ENCODE data around the gene LSM14A.

Gene LSM14A

DNA sequence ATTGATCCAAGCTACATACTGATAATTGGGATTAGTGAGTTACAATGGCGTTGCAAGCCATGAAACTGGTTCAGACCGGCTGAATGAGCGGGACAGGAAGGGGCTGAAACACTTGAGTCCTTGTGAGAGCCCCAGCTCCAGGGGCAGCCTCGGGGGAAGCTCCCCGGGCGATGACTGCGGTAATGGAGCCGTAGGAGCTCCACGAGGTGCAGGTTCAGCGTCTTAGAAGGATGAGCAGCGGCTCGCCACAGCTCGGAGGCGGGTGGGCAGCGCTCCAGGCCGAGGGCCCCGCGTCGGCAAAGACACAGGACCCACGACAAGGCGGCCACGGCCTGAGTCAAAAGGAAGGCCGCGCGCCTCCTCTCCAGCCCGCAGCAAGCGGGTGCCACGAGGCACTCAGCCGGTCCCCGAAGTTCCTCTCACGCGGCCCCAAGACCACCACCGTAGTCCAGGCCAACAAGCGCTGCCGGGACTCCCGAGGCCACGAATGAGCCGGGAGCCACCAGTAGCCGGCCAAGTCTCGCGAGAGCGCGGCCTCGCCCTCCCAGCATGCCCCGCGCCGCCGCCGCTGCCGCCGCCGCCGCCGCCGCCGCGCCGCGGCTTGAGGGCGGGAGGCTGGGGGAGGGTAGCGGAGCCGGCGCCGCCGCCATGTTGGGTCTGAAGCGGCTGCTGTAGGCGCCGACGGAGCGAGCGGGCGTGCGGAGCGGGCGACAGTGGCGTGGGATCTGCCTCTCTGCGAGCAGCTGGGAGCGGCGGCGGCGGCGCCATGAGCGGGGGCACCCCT, at the start of gene LSM14A:
LSM14A (plus strand) TSS at position 628 of the 784 bp plus-strand sequence; CDS start at position 767, 139 bp downstream.
- TF ChIP-seq, protein P1, sequence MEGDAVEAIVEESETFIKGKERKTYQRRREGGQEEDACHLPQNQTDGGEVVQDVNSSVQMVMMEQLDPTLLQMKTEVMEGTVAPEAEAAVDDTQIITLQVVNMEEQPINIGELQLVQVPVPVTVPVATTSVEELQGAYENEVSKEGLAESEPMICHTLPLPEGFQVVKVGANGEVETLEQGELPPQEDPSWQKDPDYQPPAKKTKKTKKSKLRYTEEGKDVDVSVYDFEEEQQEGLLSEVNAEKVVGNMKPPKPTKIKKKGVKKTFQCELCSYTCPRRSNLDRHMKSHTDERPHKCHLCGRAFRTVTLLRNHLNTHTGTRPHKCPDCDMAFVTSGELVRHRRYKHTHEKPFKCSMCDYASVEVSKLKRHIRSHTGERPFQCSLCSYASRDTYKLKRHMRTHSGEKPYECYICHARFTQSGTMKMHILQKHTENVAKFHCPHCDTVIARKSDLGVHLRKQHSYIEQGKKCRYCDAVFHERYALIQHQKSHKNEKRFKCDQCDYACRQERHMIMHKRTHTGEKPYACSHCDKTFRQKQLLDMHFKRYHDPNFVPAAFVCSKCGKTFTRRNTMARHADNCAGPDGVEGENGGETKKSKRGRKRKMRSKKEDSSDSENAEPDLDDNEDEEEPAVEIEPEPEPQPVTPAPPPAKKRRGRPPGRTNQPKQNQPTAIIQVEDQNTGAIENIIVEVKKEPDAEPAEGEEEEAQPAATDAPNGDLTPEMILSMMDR (IDR thresholded peaks at IDR 0.05; ENCODE audit: insufficient read depth, low read length, missing control alignments) = no peak
- DNase-seq (ENCODE audit: low read depth, low spot score) = no peak
- ChIA-PET CTCF (no interaction called here), POLR2A (interaction anchor here (0.6 to 1.8 kb wide), 8 partner anchors 13 to 561 kb away, joined by 3 to 5 read pairs (median 4); partner anchors contain the start of genes SCGB2B2 and ZNF302)
- H3K4me3 ChIP-seq (ENCODE audit: low read depth, low read length) = peak within 1 kb of the TSS; percentile 92

DNA sequence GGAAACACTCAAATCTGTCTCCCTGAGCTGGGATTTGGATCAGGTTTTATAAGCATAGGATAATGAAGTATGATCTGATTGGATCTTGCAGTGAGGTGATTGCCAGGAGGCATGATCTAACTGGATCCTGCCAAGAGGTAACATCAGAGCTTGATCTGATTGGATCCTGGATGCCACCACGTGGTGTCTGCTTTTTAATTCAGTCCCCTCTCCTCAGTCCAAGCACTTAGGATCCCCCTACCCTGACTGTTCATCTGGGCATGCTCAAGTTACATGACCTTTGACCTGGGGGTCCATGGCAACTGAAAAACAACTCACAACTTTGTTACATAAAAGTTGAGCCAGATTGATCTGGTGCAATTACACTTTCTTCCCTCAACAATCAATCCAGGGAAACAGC, 47.5 kb upstream of the LSM14A start:
- ChIA-PET POLR2A (no interaction called here), CTCF (interaction anchor here (0.6 to 2.2 kb wide), 10 partner anchors 10 to 347 kb away, joined by 3 to 22 read pairs (median 3); no protein-coding TSS in a partner anchor)
- no peak for DNase-seq (ENCODE audit: low read depth, low spot score)

DNA sequence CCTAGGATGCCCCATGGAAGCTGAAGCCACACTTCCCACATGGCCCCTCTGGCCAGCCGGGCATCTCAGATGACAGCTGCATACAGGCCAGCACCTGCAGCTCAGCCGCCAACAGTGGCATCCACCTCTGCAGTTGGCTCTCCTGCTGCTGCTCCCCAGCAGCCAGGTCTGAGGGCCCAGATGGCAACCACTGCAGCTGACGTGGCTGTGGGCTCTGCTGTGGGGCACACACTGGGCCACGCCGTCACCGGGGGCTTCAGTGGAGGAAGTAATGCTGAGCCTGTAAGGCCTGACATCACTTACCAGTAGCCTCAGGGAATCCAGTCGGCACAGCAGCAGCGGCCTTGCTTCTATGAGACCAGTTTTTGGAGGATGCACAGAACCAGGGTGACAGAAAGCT, 45.3 kb upstream of the LSM14A start:
- POLR2A ChIA-PET = no interaction called here
- TF ChIP-seq, protein P1 (IDR thresholded peaks at IDR 0.05; ENCODE audit: insufficient read depth, low read length, missing control alignments) = no peak
- no peak for DNase-seq (ENCODE audit: low read depth, low spot score)
- CTCF ChIA-PET = interaction anchor here (0.7 to 1.8 kb wide), 6 partner anchors 14 to 347 kb away, joined by 3 to 7 read pairs (median 4); no protein-coding TSS in a partner anchor
- H3K4me3 ChIP-seq (ENCODE audit: low read depth, low read length) = no peak overlapping the region

More for the DNA sequence above, 47.5 kb upstream of the LSM14A start:
- TF ChIP-seq, protein P1 (IDR thresholded peaks at IDR 0.05; ENCODE audit: insufficient read depth, low read length, missing control alignments) = no peak
- H3K4me3 ChIP-seq (ENCODE audit: low read depth, low read length) = no peak overlapping the region

DNA sequence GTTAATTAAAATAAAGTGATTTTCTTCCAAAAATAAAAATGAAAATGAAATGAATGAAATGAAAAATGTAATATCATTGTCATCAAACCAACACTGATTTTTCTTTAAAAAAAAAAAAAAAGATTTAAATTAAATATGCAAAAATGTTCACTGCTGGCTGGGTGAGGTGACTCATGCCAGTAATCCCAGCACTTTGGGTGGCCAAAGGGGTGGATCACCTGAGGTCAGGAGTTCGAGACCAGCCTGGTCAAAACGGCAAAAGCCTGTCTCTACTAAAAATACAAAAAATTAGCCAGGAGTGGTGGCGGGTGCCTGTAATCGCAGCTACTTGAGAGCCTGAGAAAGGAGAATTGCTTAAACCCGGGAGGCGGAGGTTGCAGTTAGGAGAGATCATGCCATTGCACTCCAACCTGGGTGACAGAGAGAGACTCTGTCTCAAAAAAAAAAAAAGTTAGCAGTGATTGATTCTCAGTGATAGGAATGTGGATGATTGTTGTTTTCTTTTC, 44.6 kb upstream of the LSM14A start:
- CTCF ChIA-PET = interaction anchor here (0.7 to 1.8 kb wide), 6 partner anchors 13 to 348 kb away, joined by 3 to 7 read pairs (median 4); no protein-coding TSS in a partner anchor
- no peak overlapping the region for H3K4me3 ChIP-seq (ENCODE audit: low read depth, low read length)
- TF ChIP-seq, protein P1 (IDR thresholded peaks at IDR 0.05; ENCODE audit: insufficient read depth, low read length, missing control alignments) = no peak
- POLR2A ChIA-PET = no interaction called here
- no peak for DNase-seq (ENCODE audit: low read depth, low spot score)

DNA sequence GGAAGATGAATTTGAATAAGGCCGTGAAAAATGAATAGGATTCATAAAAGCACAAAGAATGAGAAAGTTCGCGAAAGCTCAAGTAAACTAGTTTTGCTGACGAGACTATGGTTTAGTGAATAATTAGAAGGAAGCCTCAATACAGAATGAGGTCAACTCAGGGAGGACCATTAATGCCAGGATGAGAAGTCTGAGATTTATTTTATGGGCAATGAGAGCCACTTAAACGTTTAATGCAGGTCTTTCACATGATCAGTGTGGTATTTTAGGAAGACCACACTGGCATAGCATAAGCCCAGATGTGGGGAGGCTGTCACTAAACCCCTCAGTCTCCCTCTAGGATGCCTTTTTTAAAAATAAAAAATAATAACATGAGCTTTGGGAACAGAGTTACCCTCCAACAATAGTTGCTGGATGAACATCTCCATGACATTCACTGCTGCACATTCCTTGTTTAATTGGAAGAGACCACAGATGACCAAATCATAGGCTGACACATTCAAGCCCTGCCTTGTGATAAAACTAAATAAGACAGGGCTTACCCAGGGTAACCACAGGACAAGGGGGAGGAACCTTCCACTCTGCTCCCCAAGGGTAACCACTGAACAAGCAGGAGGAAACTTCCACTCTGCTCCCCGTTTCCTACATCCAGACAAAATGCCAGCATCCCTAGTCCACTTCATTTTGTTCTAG, 43.6 kb upstream of the LSM14A start:
- H3K4me3 ChIP-seq (ENCODE audit: low read depth, low read length) = no peak overlapping the region
- no peak for DNase-seq (ENCODE audit: low read depth, low spot score)
- POLR2A ChIA-PET = no interaction called here
- CTCF ChIA-PET = interaction anchor here (0.7 to 1.2 kb wide), 3 partner anchors 9 to 32 kb away, joined by 3 read pairs; no protein-coding TSS in a partner anchor
- TF ChIP-seq, protein P1 (IDR thresholded peaks at IDR 0.05; ENCODE audit: insufficient read depth, low read length, missing control alignments) = no peak
